Mucosa of stomach (tissue), 1 donor: ENCODE data around the gene PPM1B.

Experiments
- H3K27me3 ChIP-seq: one replicate; pipeline ENCODE4 v1.7.0; 2013; ENCODE audit warnings: mild to moderate bottlenecking, low read length; ENCODE audit not compliant: control insufficient read depth, insufficient read depth
- H3K36me3 ChIP-seq: one replicate; pipeline ENCODE4 v1.7.0; 2013; ENCODE audit warnings: low read length; ENCODE audit not compliant: control insufficient read depth, insufficient read depth
- H3K4me1 ChIP-seq: one replicate; pipeline ENCODE4 v1.7.0; 2013; ENCODE audit warnings: mild to moderate bottlenecking, low read length; ENCODE audit not compliant: control insufficient read depth, insufficient read depth
- H3K4me3 ChIP-seq: one replicate; pipeline ENCODE4 v1.7.0; 2013; ENCODE audit warnings: low read length
- H3K9ac ChIP-seq: one replicate; pipeline ENCODE4 v1.7.0; 2013; ENCODE audit warnings: mild to moderate bottlenecking, low read length, moderate library complexity
- H3K9me3 ChIP-seq: one replicate; pipeline ENCODE4 v1.7.0; 2013; ENCODE audit warnings: mild to moderate bottlenecking, low read length, moderate library complexity; ENCODE audit not compliant: control insufficient read depth
- donor health status: Pancreatic carcinoma.

Gene PPM1B

GRCh38 chr2:44271296-44271695 is 102.6 kb downstream of the PPM1B start:
- H3K36me3 ChIP-seq = no peaks in the 10 kb centered on the region
- H3K27me3 ChIP-seq = no peaks in the 10 kb centered on the region
- H3K9ac ChIP-seq = no peak overlapping the region
- no peaks in the 10 kb centered on the region for H3K4me1 ChIP-seq
- no peaks in the 10 kb centered on the region for H3K9me3 ChIP-seq
- no peak overlapping the region for H3K4me3 ChIP-seq

- no peaks in the 10 kb centered on the region for H3K27me3 ChIP-seq
- no peak overlapping the region for H3K4me3 ChIP-seq
- H3K36me3 ChIP-seq = no peaks in the 10 kb centered on the region
- H3K9me3 ChIP-seq = no peaks in the 10 kb centered on the region
- H3K4me1 ChIP-seq = peaks cover 6% of the 10 kb centered on the region
- H3K9ac ChIP-seq = no peak overlapping the region
Observed at GRCh38 chr2:44273076-44273475, 104.4 kb downstream of the PPM1B start.

GRCh38 chr2:44273596-44273995 is 104.9 kb downstream of the PPM1B start:
- Histone ChIP-seq H3K36me3 (no peaks in the 10 kb centered on the region), H3K4me3 (no peak overlapping the region), H3K4me1 (peaks cover 6% of the 10 kb centered on the region), H3K27me3 (no peaks in the 10 kb centered on the region), H3K9me3 (no peaks in the 10 kb centered on the region), H3K9ac (no peak overlapping the region)

- no peaks in the 10 kb centered on the region for H3K27me3 ChIP-seq
- no peak overlapping the region for H3K4me3 ChIP-seq
- no peak overlapping the region for H3K9ac ChIP-seq
- H3K4me1 ChIP-seq = peaks cover 6% of the 10 kb centered on the region
- no peaks in the 10 kb centered on the region for H3K9me3 ChIP-seq
- no peaks in the 10 kb centered on the region for H3K36me3 ChIP-seq
Observed at GRCh38 chr2:44275927-44276303, 107.2 kb downstream of the PPM1B start.

- no peaks in the 10 kb centered on the region for H3K27me3 ChIP-seq
- H3K9me3 ChIP-seq = no peaks in the 10 kb centered on the region
- H3K36me3 ChIP-seq = no peaks in the 10 kb centered on the region
- peaks cover 6% of the 10 kb centered on the region for H3K4me1 ChIP-seq
- H3K4me3 ChIP-seq = no peak overlapping the region
- no peak overlapping the region for H3K9ac ChIP-seq
Observed at GRCh38 chr2:44277541-44277940, 108.9 kb downstream of the PPM1B start.

GRCh38 chr2:44280869-44281268 is 112.2 kb downstream of the PPM1B start:
- no peaks in the 10 kb centered on the region for H3K9me3 ChIP-seq
- H3K36me3 ChIP-seq = no peaks in the 10 kb centered on the region
- H3K9ac ChIP-seq = no peak overlapping the region
- no peak overlapping the region for H3K4me3 ChIP-seq
- H3K27me3 ChIP-seq = no peaks in the 10 kb centered on the region
- peaks cover 6% of the 10 kb centered on the region for H3K4me1 ChIP-seq
